HepG2 (cell line): ENCODE measurements around the gene LRRC42. TPM values are rescaled to one million over a fixed set of nuclear protein-coding genes. Genes with fewer than 3 reads are reported as not detected.
"Not testable (repeated sequence)": the region's sequence is repeated elsewhere in the genome, so short reads cannot be mapped to it uniquely, and the experiment has no call there.

Source experiments
- ATAC-seq: fragments of 200-7000 bp; cut with Tn5 transposase; 3 replicates; pipeline ENCODE4 v1.9.1; 2020; ENCODE audit warnings: mild to moderate bottlenecking, moderate library complexity
- BruUV-seq: library from RNA; stranded (reverse); fragments of 400-500 nt; replicated peaks from 2 replicates; lab custom pipeline; 2021; lab: Mats Ljungman, UMichigan
- CTCF ChIA-PET: fragments of 300-600 bp; formaldehyde crosslinking; extraction: SDS; loops from one replicate; lab custom pipeline; 2021; ENCODE audit warnings: low total read pairs, inconsistent platforms, low intra/inter-chr PET ratio; lab: Yijun Ruan, JAX
- POLR2A ChIA-PET: fragments of 350-600 bp; sonication (Branson Sonifier 250); formaldehyde crosslinking; loops from one replicate; lab custom pipeline; 2020; ENCODE audit warnings: antibody characterized with exemption, inconsistent platforms; lab: Yijun Ruan, JAX
- DNase-seq: peaks from one replicate; pipeline ENCODE4 v3.0.0-alpha.2; 2015; ENCODE audit warnings: low spot score
- FAIRE-seq: peaks from 3 replicates; lab custom pipeline; 2011; peaks lifted over from hg19 to GRCh38; lab: Jason Lieb, UNC
- H2AFZ ChIP-seq: one replicate; pipeline ENCODE4 v1.6.1; 2011; ENCODE audit warnings: low read length, inconsistent platforms
- H3K27ac ChIP-seq: fragments of 300-600 bp; 3 replicates; pipeline ENCODE4 v1.8.0; 2011; ENCODE audit warnings: mixed run types, mild to moderate bottlenecking, mixed read lengths, low read length, inconsistent platforms; ENCODE audit not compliant: insufficient read depth; ENCODE audit errors: extremely low read length
- H3K27me3 ChIP-seq, 2 experiments: fragments of 200-600 bp in 1 of 2; 2 replicates in 1 of 2; 3 replicates in 1 of 2; pipeline versions ENCODE4 v1.6.0 to v1.8.0; 2011; ENCODE audit warnings: low read length in 2 of 2, mild to moderate bottlenecking in 2 of 2, moderate library complexity in 2 of 2, inconsistent platforms in 1 of 2; ENCODE audit not compliant: insufficient read depth in 2 of 2, control insufficient read depth in 1 of 2
- H3K36me3 ChIP-seq, 2 experiments: fragments of 200-600 bp in 1 of 2; replicated peaks in 1 of 2; 2 replicates in 1 of 2; 3 replicates in 1 of 2; pipeline versions ENCODE4 v1.5.1 to v1.8.0; 2011; ENCODE audit warnings: low read length in 2 of 2, inconsistent platforms in 1 of 2; ENCODE audit not compliant: insufficient read depth in 2 of 2, control insufficient read depth in 1 of 2
- H3K4me1 ChIP-seq: 2 replicates; pipeline ENCODE4 v1.5.1; 2012; ENCODE audit warnings: low read length, inconsistent platforms; ENCODE audit not compliant: insufficient read depth
- H3K4me2 ChIP-seq: 2 replicates; pipeline ENCODE4 v1.6.0; 2011; ENCODE audit warnings: low read depth, low read length, inconsistent platforms
- H3K4me3 ChIP-seq, 3 experiments: fragments of 200-600 bp in 1 of 3; sonication (generic), shearing (Covaris generic) in 1 of 3; replicated peaks in 1 of 3; 2 replicates each; pipeline ENCODE4 v1.5.1; 2011 to 2016; ENCODE audit warnings: low read length in 3 of 3, inconsistent platforms in 2 of 3, low read depth in 2 of 3, mild to moderate bottlenecking in 2 of 3, control low read depth in 1 of 3, mixed read lengths in 1 of 3; ENCODE audit not compliant: insufficient read depth in 1 of 3
- H3K79me2 ChIP-seq: one replicate; pipeline ENCODE4 v1.6.1; 2011; ENCODE audit warnings: low read length, inconsistent platforms; ENCODE audit not compliant: insufficient read depth
- H3K9ac ChIP-seq: 2 replicates; pipeline ENCODE4 v1.6.0; 2011; ENCODE audit warnings: mild to moderate bottlenecking, low read depth, low read length, inconsistent platforms; ENCODE audit not compliant: insufficient read depth
- H3K9me3 ChIP-seq: 2 replicates; pipeline ENCODE4 v1.5.1; 2012; ENCODE audit warnings: mild to moderate bottlenecking, low read length
- H4K20me1 ChIP-seq: 2 replicates; pipeline ENCODE4 v1.6.0; 2011; ENCODE audit warnings: inconsistent platforms, mild to moderate bottlenecking, low read length, moderate library complexity; ENCODE audit not compliant: insufficient read depth
- CEBPB ChIP-seq: IDR thresholded peaks from 2 replicates; pipeline ENCODE4 v1.6.1; 2011; ENCODE audit warnings: low read depth, low read length, improper control_type of control experiment, borderline replicate concordance
- FOXK2 ChIP-seq: fragments of 450-650 bp; IDR thresholded peaks from 2 replicates; pipeline ENCODE4 v1.6.1; 2016
- HOXA9 ChIP-seq: sonication (generic); formaldehyde crosslinking; IDR thresholded peaks from 2 replicates; pipeline ENCODE4 v1.8.1; 2022; ENCODE audit warnings: missing genetic modification reagents, mild to moderate bottlenecking, moderate library complexity, borderline replicate concordance
- MTERF4 ChIP-seq: sonication (generic); formaldehyde crosslinking; IDR thresholded peaks from 2 replicates; pipeline ENCODE4 v1.8.0; 2023; ENCODE audit warnings: mild to moderate bottlenecking, missing genetic modification reagents
- ZBTB14 ChIP-seq: sonication (generic); formaldehyde crosslinking; IDR thresholded peaks from 2 replicates; pipeline ENCODE4 v1.4.0; 2020; ENCODE audit warnings: missing genetic modification reagents
- WGBS: methylation state at CpG from one replicate; pipeline ENCODE4 v1.1.6; 2017; ENCODE audit warnings: low lambda C conversion rate; 5-methylcytosine and 5-hydroxymethylcytosine counted together
- in situ Hi-C: cut with HindIII; loops from 2 replicates; pipeline ENCODE4 v1.10.0; 2017; ENCODE audit warnings: low pct_unique_long_range_greater_than_20kb; ENCODE audit not compliant: extremely low pct_ligation_motif_present
- intact Hi-C: fragments of 100-400 bp; cut with micrococcal nuclease; formaldehyde crosslinking; loops from one replicate; pipeline ENCODE4 v1.10.0; 2022; ENCODE audit not compliant: unreplicated experiment
- polyA plus RNA-seq, 8 experiments: library from polyadenylated mRNA; depleted of rRNA in 3 of 8; stranded (reverse) in 7 of 8; unstranded in 1 of 8; fragments of >200 nt; fragmentation: Illumina TruSeq in 4 of 8; extraction: Trizol in 4 of 8; gene quantifications; 2 replicates each; pipeline versions ENCODE4 v1.2.1 to v1.2.3, GENCODE V29; 2011 to 2016; ENCODE audit warnings: low read depth in 4 of 8, missing spikeins in 1 of 8, mixed read lengths in 1 of 8; ENCODE audit not compliant: insufficient read depth in 1 of 8
- total RNA-seq, 5 experiments: library from RNA; depleted of rRNA; stranded (reverse); fragments of >200 nt; fragmentation: Illumina TruSeq; extraction: Trizol; gene quantifications; 2 replicates each; pipeline ENCODE4 v1.2.3, GENCODE V29; 2016; ENCODE audit warnings: low read depth in 1 of 5

Gene LRRC42
- total and polyA plus RNA-seq, 2 of the 13 experiments (the other 11 are each of a cell fraction or from before 2014, with no cell fraction given) = 30.6 to 43.6 TPM

- POLR2A ChIA-PET, DNase-seq, H3K36me3 ChIP-seq, H2AFZ ChIP-seq, H4K20me1 ChIP-seq, H3K4me2 ChIP-seq, H3K4me1 ChIP-seq, H3K27me3 ChIP-seq, CTCF ChIA-PET, FAIRE-seq, H3K27ac ChIP-seq, H3K4me3 ChIP-seq, H3K9me3 ChIP-seq, in situ Hi-C loops, ATAC-seq, H3K9ac ChIP-seq, H3K79me2 ChIP-seq, BruUV-seq: not testable (repeated sequence)
- 50% methylated on average over 2 of the region's 2 CpGs for WGBS
- intact Hi-C loops = loop anchor here (5.0 kb wide), 1 partner anchor 33 kb away; no protein-coding TSS in a partner anchor
Measured at GRCh38 chr1:53994516-53994915, 48.4 kb downstream of the LRRC42 start.

GRCh38 chr1:53995683-53996082 is 49.5 kb downstream of the LRRC42 start:
- FAIRE-seq = no peak
- in situ Hi-C loops = no loop called here

More at GRCh38 chr1:53995683-53996082, 49.5 kb downstream of the LRRC42 start:
- no peaks in the 10 kb centered on the region for H3K79me2 ChIP-seq
- CTCF ChIA-PET = no interaction called here
- H3K9me3 ChIP-seq = no peaks in the 10 kb centered on the region
- no peak overlapping the region for H3K9ac ChIP-seq
- no TSS peak for BruUV-seq
- H3K4me2 ChIP-seq = no peak overlapping the region
- TF ChIP-seq MTERF4 (CRISPR knock-in tag) = no peak
- no peak for TF ChIP-seq ZBTB14 (CRISPR knock-in tag)
- TF ChIP-seq FOXK2 = no peak
- TF ChIP-seq HOXA9 = no peak
- TF ChIP-seq CEBPB = 0 out of 2 replicates have a peak, but pooled peaks have one; percentile 58
- H3K27me3 ChIP-seq = no peaks in the 10 kb centered on the region
- no peak for ATAC-seq
- H4K20me1 ChIP-seq = no peaks in the 10 kb centered on the region
- POLR2A ChIA-PET = no interaction called here
- H3K36me3 ChIP-seq = no peaks in the 10 kb centered on the region
- DNase-seq = no peak
- H3K27ac ChIP-seq = no peak overlapping the region
- H2AFZ ChIP-seq = no peak overlapping the region
- H3K4me3 ChIP-seq = no peak overlapping the region
- intact Hi-C loops = no loop called here
- 98% methylated on average over 1 of the region's 1 CpG for WGBS
- no peaks in the 10 kb centered on the region for H3K4me1 ChIP-seq
